H1 (cell line): ENCODE results near the gene ARHGAP32. TPM values are rescaled to one million over a fixed set of nuclear protein-coding genes. Genes with fewer than 3 reads are reported as not detected.

Source experiments
- CTCF ChIA-PET: fragments of 300-600 bp; sonication (Branson Sonifier 250); formaldehyde crosslinking; loops from one replicate; lab custom pipeline; 2021; ENCODE audit not compliant: partially characterized antibody; lab: Charles Lee
- POLR2A ChIA-PET: fragments of 300-600 bp; sonication (Branson Sonifier 250); formaldehyde crosslinking; loops from one replicate; lab custom pipeline; 2021; ENCODE audit warnings: inconsistent platforms; ENCODE audit not compliant: partially characterized antibody; lab: Charles Lee
- DNase-seq, 2 experiments: peaks; one replicate each; pipeline versions ENCODE4 v3.0.0 to v3.0.0-alpha.2; 2010 to 2022; ENCODE audit warnings: low spot score in 2 of 2, low read depth in 1 of 2, mixed read lengths in 1 of 2
- FAIRE-seq: peaks from 2 replicates; lab custom pipeline; 2011; peaks lifted over from hg19 to GRCh38; lab: Jason Lieb, UNC
- H2AFZ ChIP-seq: 2 replicates; pipeline ENCODE4 v1.8.1; 2012; ENCODE audit warnings: low read length, inconsistent platforms
- H2AK5ac ChIP-seq: 2 replicates; pipeline ENCODE4 v1.6.1; 2013; ENCODE audit warnings: low read depth, low read length
- H2BK120ac ChIP-seq: replicated peaks from 2 replicates; pipeline ENCODE3; 2013; ENCODE audit warnings: low read depth, low read length, inconsistent platforms
- H2BK12ac ChIP-seq: 2 replicates; pipeline ENCODE4 v1.6.1; 2013; ENCODE audit warnings: low read depth, low read length
- H2BK15ac ChIP-seq: 2 replicates; pipeline ENCODE4 v1.6.1; 2013; ENCODE audit warnings: low read length
- H2BK20ac ChIP-seq: 2 replicates; pipeline ENCODE4 v1.6.1; 2013; ENCODE audit warnings: low read length
- H2BK5ac ChIP-seq: 2 replicates; pipeline ENCODE4 v1.6.1; 2013; ENCODE audit warnings: low read depth, low read length
- H3K14ac ChIP-seq: 2 replicates; pipeline ENCODE4 v1.6.1; 2013; ENCODE audit warnings: inconsistent platforms; ENCODE audit not compliant: insufficient read length
- H3K18ac ChIP-seq: 2 replicates; pipeline ENCODE4 v1.6.1; 2013; ENCODE audit warnings: low read length; ENCODE audit errors: extremely low read depth
- H3K23ac ChIP-seq: 2 replicates; pipeline ENCODE4 v1.6.1; 2013; ENCODE audit warnings: inconsistent platforms; ENCODE audit not compliant: insufficient read length
- H3K23me2 ChIP-seq: 2 replicates; pipeline ENCODE4 v1.6.1; 2013; ENCODE audit warnings: low read depth, low read length
- H3K27ac ChIP-seq: 2 replicates; pipeline ENCODE4 v1.6.1; 2011; ENCODE audit warnings: low read depth, low read length, inconsistent platforms
- H3K27me3 ChIP-seq, 4 experiments: replicated peaks in 1 of 4; 1 replicate in 1 of 4; 2 replicates in 3 of 4; pipeline versions ENCODE4 v1.6.1 to v1.8.1; 2011 to 2013; ENCODE audit warnings: low read length in 3 of 4, mild to moderate bottlenecking in 3 of 4, inconsistent platforms in 2 of 4, mixed read lengths in 2 of 4, moderate library complexity in 1 of 4; ENCODE audit not compliant: control insufficient read depth in 3 of 4, insufficient read depth in 3 of 4; ENCODE audit errors: extremely low read depth in 1 of 4
- H3K36me3 ChIP-seq, 4 experiments: 2 replicates each; pipeline versions ENCODE4 v1.6.1 to v1.8.1; 2011 to 2013; ENCODE audit warnings: mild to moderate bottlenecking in 4 of 4, low read length in 3 of 4, moderate library complexity in 2 of 4, control low read depth in 1 of 4, inconsistent platforms in 1 of 4; ENCODE audit not compliant: insufficient read depth in 4 of 4, control insufficient read depth in 2 of 4
- H3K4ac ChIP-seq: replicated peaks from 2 replicates; pipeline ENCODE3; 2013; ENCODE audit warnings: low read length, low read depth, mixed read lengths, inconsistent platforms; ENCODE audit not compliant: insufficient read length
- H3K4me1 ChIP-seq, 4 experiments: replicated peaks in 1 of 4; 1 replicate in 1 of 4; 2 replicates in 3 of 4; pipeline versions ENCODE4 v1.6.1 to v1.8.1; 2011 to 2013; ENCODE audit warnings: low read length in 3 of 4, inconsistent platforms in 2 of 4, mixed read lengths in 1 of 4; ENCODE audit not compliant: insufficient read depth in 4 of 4, control insufficient read depth in 3 of 4
- H3K4me2 ChIP-seq, 2 experiments: 2 replicates each; pipeline versions ENCODE4 v1.6.1 to v1.8.1; 2011 to 2013; ENCODE audit warnings: low read depth in 2 of 2, low read length in 2 of 2, control low read depth in 1 of 2, inconsistent platforms in 1 of 2, mild to moderate bottlenecking in 1 of 2; ENCODE audit not compliant: insufficient read depth in 1 of 2
- H3K4me3 ChIP-seq, 4 experiments: fragments of 200-600, 300-600 bp in 1 of 4; sonication (generic), shearing (Covaris generic), sonication (Bioruptor Twin) in 1 of 4; 2 replicates each; pipeline versions ENCODE4 v1.5.1 to v1.8.1; 2011 to 2016; ENCODE audit warnings: low read length in 4 of 4, low read depth in 3 of 4, control low read depth in 2 of 4, inconsistent platforms in 2 of 4, mild to moderate bottlenecking in 2 of 4, mixed read lengths in 1 of 4, moderate library complexity in 1 of 4; ENCODE audit not compliant: insufficient read depth in 2 of 4; ENCODE audit errors: extremely low read depth in 1 of 4
- H3K56ac ChIP-seq: replicated peaks from 2 replicates; pipeline ENCODE3; 2013; ENCODE audit warnings: low read depth, mild to moderate bottlenecking, mixed read lengths, low read length, inconsistent platforms; ENCODE audit not compliant: insufficient read length
- H3K79me1 ChIP-seq: 2 replicates; pipeline ENCODE4 v1.6.1; 2013; ENCODE audit warnings: low read depth, low read length, control low read depth
- H3K79me2 ChIP-seq, 2 experiments: 2 replicates each; pipeline versions ENCODE4 v1.6.1 to v1.8.1; 2012 to 2013; ENCODE audit warnings: low read length in 2 of 2, mild to moderate bottlenecking in 2 of 2, inconsistent platforms in 1 of 2; ENCODE audit not compliant: insufficient read depth in 2 of 2, control insufficient read depth in 1 of 2
- H3K9ac ChIP-seq, 4 experiments: replicated peaks in 1 of 4; 1 replicate in 1 of 4; 2 replicates in 3 of 4; pipeline versions ENCODE4 v1.6.1 to v1.8.1; 2011 to 2013; ENCODE audit warnings: low read depth in 3 of 4, low read length in 3 of 4, control low read depth in 2 of 4, mild to moderate bottlenecking in 2 of 4, moderate library complexity in 2 of 4, inconsistent platforms in 1 of 4; ENCODE audit errors: extremely low read depth in 1 of 4
- H3K9me3 ChIP-seq, 2 experiments: 2 replicates each; pipeline versions ENCODE4 v1.6.1 to v1.8.1; 2012 to 2013; ENCODE audit warnings: mild to moderate bottlenecking in 2 of 2, moderate library complexity in 2 of 2, control low read depth in 1 of 2, inconsistent platforms in 1 of 2, low read depth in 1 of 2, low read length in 1 of 2, mixed read lengths in 1 of 2; ENCODE audit not compliant: insufficient read depth in 2 of 2
- H4K20me1 ChIP-seq, 2 experiments: replicated peaks in 1 of 2; 2 replicates each; pipeline versions ENCODE3 to v1.8.1; 2011 to 2013; ENCODE audit warnings: inconsistent platforms in 2 of 2, low read length in 2 of 2, mild to moderate bottlenecking in 1 of 2; ENCODE audit not compliant: insufficient read depth in 2 of 2, control insufficient read depth in 1 of 2
- H4K5ac ChIP-seq: 2 replicates; pipeline ENCODE4 v1.6.1; 2013; ENCODE audit warnings: low read length, low read depth, mixed read lengths, inconsistent platforms; ENCODE audit not compliant: insufficient read length
- H4K8ac ChIP-seq: 2 replicates; pipeline ENCODE4 v1.8.0; 2013; ENCODE audit warnings: mild to moderate bottlenecking, moderate library complexity, low read length, inconsistent platforms; ENCODE audit not compliant: insufficient read depth; ENCODE audit errors: extremely low read depth
- H4K91ac ChIP-seq: replicated peaks from 2 replicates; pipeline ENCODE3; 2013; ENCODE audit warnings: low read length, mixed read lengths, inconsistent platforms; ENCODE audit not compliant: insufficient read length
- ATF3 ChIP-seq: IDR thresholded peaks from 2 replicates; pipeline ENCODE4 v1.6.1; 2011; ENCODE audit warnings: low read depth, mild to moderate bottlenecking, low read length; ENCODE audit not compliant: insufficient read depth
- CBX8 ChIP-seq: fragments of 300-800, 300-1000 bp; sonication (generic); IDR thresholded peaks from 2 replicates; pipeline ENCODE4 v1.7.1; 2016; ENCODE audit warnings: low read depth, low read length, borderline replicate concordance
- CHD1 ChIP-seq: IDR thresholded peaks from 2 replicates; pipeline ENCODE4 v1.6.1; 2012; ENCODE audit warnings: low read depth, low read length, improper control_type of control experiment
- EP300 ChIP-seq, 2 experiments: IDR thresholded peaks; 1 replicate in 1 of 2; 2 replicates in 1 of 2; pipeline ENCODE4 v1.6.1; 2011 to 2012; ENCODE audit warnings: low read depth in 2 of 2, low read length in 2 of 2, mild to moderate bottlenecking in 2 of 2, borderline replicate concordance in 1 of 2, inconsistent platforms in 1 of 2, moderate library complexity in 1 of 2
- HDAC6 ChIP-seq: IDR thresholded peaks from one replicate; pipeline ENCODE4 v1.7.1; 2012; ENCODE audit warnings: low read depth, mild to moderate bottlenecking, inconsistent platforms, low read length, moderate library complexity
- JUND ChIP-seq: IDR thresholded peaks from 2 replicates; pipeline ENCODE4 v1.6.1; 2011; ENCODE audit warnings: mild to moderate bottlenecking, improper control_type of control experiment, low read length
- NANOG ChIP-seq: IDR thresholded peaks from 2 replicates; pipeline ENCODE4 v1.6.1; 2011; ENCODE audit warnings: low read length, low read depth, mild to moderate bottlenecking, inconsistent platforms; ENCODE audit not compliant: insufficient read depth, poor library complexity, severe bottlenecking
- POLR2A ChIP-seq, 2 experiments: IDR thresholded peaks; 1 replicate in 1 of 2; 2 replicates in 1 of 2; pipeline ENCODE4 v1.6.1; 2011; ENCODE audit warnings: low read depth in 2 of 2, low read length in 2 of 2, mild to moderate bottlenecking in 2 of 2; ENCODE audit errors: control extremely low read depth in 1 of 2
- RBBP5 ChIP-seq: IDR thresholded peaks from 2 replicates; pipeline ENCODE4 v1.7.1; 2012; ENCODE audit warnings: low read depth, mild to moderate bottlenecking, inconsistent platforms, low read length, moderate library complexity, borderline replicate concordance
- SIRT6 ChIP-seq: IDR thresholded peaks from one replicate; pipeline ENCODE4 v1.7.1; 2012; ENCODE audit warnings: low read length, inconsistent platforms
- USF2 ChIP-seq: IDR thresholded peaks from 2 replicates; pipeline ENCODE4 v1.6.1; 2011; ENCODE audit warnings: low read length, improper control_type of control experiment
- WGBS, 2 experiments: shearing (Covaris generic) in 1 of 2; methylation state at CpG; one replicate each; pipeline versions ENCODE4 v1.1.6 to v1.1.7; 2013 to 2015; ENCODE audit warnings: low lambda C conversion rate in 2 of 2, mixed read lengths in 2 of 2, inconsistent platforms in 1 of 2, low coverage in 1 of 2, missing lambda C conversion rate in 1 of 2; ENCODE audit not compliant: insufficient replicate concordance in 2 of 2, insufficient coverage in 1 of 2, insufficient read length in 1 of 2; ENCODE audit errors: extremely low coverage in 1 of 2, missing lambda C conversion rate in 1 of 2; 5-methylcytosine and 5-hydroxymethylcytosine counted together
- polyA plus RNA-seq, 7 experiments: library from polyadenylated mRNA; depleted of rRNA in 3 of 7; stranded (reverse) in 5 of 7; unstranded in 2 of 7; fragments of >200 nt in 5 of 7; fragments of 200-250 nt in 2 of 7; gene quantifications; 1 replicate in 5 of 7; 2 replicates in 1 of 7; 4 replicates in 1 of 7; pipeline versions ENCODE4 v1.2.1 to v1.2.3, GENCODE V29; 2011 to 2013; ENCODE audit warnings: missing spikeins in 2 of 7, mixed read lengths in 2 of 7
- total RNA-seq: library from RNA; stranded (reverse); fragmentation: NEBNext Ultra II Directional; extraction: Animal tissue kit (Norgen Biotek cat#: 25700); gene quantifications from 2 replicates; pipeline ENCODE4 v1.2.1, GENCODE V29; 2021

Gene ARHGAP32
- total and polyA plus RNA-seq, 2 of the 8 experiments (the other 6 are each of a cell fraction or from before 2014, with no cell fraction given): 13.7 to 30.0 TPM

- no peak overlapping the region for H3K27ac ChIP-seq
- H2BK15ac ChIP-seq: no peak overlapping the region
- CTCF ChIA-PET: interaction anchor here (0.8 to 20.6 kb wide), 14 partner anchors 10 to 800 kb away, joined by 3 to 473 read pairs (median 9); partner anchors contain the start of genes KCNJ5 and TP53AIP1
- H3K9ac ChIP-seq: no peak overlapping the region
- no peak overlapping the region for H2BK12ac ChIP-seq
- H3K27me3 ChIP-seq: peaks cover 0 to 2% (median 0%) of the 10 kb centered on the region in 4 experiments; a peak in 3 of 7 replicates
- no peaks in the 10 kb centered on the region for H3K4me1 ChIP-seq
- no peak overlapping the region for H3K4ac ChIP-seq
- H3K23me2 ChIP-seq: no peaks in the 10 kb centered on the region
- H4K5ac ChIP-seq: no peak overlapping the region
- FAIRE-seq: no peak
- no peak overlapping the region for H3K4me2 ChIP-seq
- H2BK5ac ChIP-seq: no peak overlapping the region
- H4K91ac ChIP-seq: no peak overlapping the region
- H2AFZ ChIP-seq: no peak overlapping the region
- no peak overlapping the region for H3K14ac ChIP-seq
- no peaks in the 10 kb centered on the region for H3K36me3 ChIP-seq
- POLR2A ChIA-PET: interaction anchor here (1.3 kb wide), 1 partner anchor 46 kb away, joined by 4 read pairs; no protein-coding TSS in a partner anchor
- WGBS, 2 experiments: 89% methylated on average over 13 of the region's 13 CpGs; no CpG with 5 or more reads in 1 of the 2 experiments
- H3K9me3 ChIP-seq: no peaks in the 10 kb centered on the region
- no peak overlapping the region for H3K18ac ChIP-seq
- no peak overlapping the region for H2BK120ac ChIP-seq
- no peak overlapping the region for H3K23ac ChIP-seq
- no peak for DNase-seq
- H3K79me2 ChIP-seq: no peaks in the 10 kb centered on the region; a peak in 1 of 4 replicates
- no peak overlapping the region for H3K4me3 ChIP-seq
- no peaks in the 10 kb centered on the region for H3K79me1 ChIP-seq
- no peak overlapping the region for H2AK5ac ChIP-seq
- no peak overlapping the region for H3K56ac ChIP-seq
- H4K8ac ChIP-seq: no peak overlapping the region
- H4K20me1 ChIP-seq: peaks cover 0 to 2% of the 10 kb centered on the region in 2 experiments
- no peak overlapping the region for H2BK20ac ChIP-seq
- TF ChIP-seq USF2 (no peak), POLR2A (IDR thresholded peaks at IDR 0.05; ENCODE audit: control extremely low read depth in 1 of 2, low read depth in 2 of 2, low read length in 2 of 2) (no peak), EP300 (IDR thresholded peaks at IDR 0.05; ENCODE audit: borderline replicate concordance in 1 of 2, low read depth in 2 of 2, low read length in 2 of 2) (no peak), NANOG (no peak), ATF3 (no peak), RBBP5 (no peak), CBX8 (no peak), SIRT6 (no peak), JUND (no peak), CHD1 (no peak), HDAC6 (no peak)
These were observed 242.2 kb downstream of the ARHGAP32 start for GRCh38 chr11:128949791-128950454.
